ENCODE data around the gene CYYR1.
A peak's percentile ranks its signal among the peaks of the same experiment; 100 is the strongest.

Gene CYYR1

GRCh38 chr21:26572702-26573381, at the start of gene CYYR1:
TSS of gene CYYR1 (minus strand) at chr21:26573286. CDS start at chr21:26572940, 346 bp downstream.
- no peak for DNase-seq (ENCODE audit: low spot score)

- DNase-seq (ENCODE audit: low spot score) = no peak
Measured at GRCh38 chr21:26617176-26617575, 44.1 kb upstream of the CYYR1 start.

GRCh38 chr21:26614251-26614650, 41.2 kb upstream of the CYYR1 start:
- no peak for DNase-seq (ENCODE audit: low spot score)

- no peak for DNase-seq (ENCODE audit: low spot score)
Measured at GRCh38 chr21:26599261-26599660, 26.2 kb upstream of the CYYR1 start.

GRCh38 chr21:26597981-26598380, 24.9 kb upstream of the CYYR1 start:
- no peak for DNase-seq (ENCODE audit: low spot score)

GRCh38 chr21:26597031-26597430, 23.9 kb upstream of the CYYR1 start:
- DNase-seq (ENCODE audit: low spot score) = no peak

- no peak for DNase-seq (ENCODE audit: low spot score)
Measured at GRCh38 chr21:26595971-26596370, 22.9 kb upstream of the CYYR1 start.

- DNase-seq (ENCODE audit: low spot score) = no peak
Measured at GRCh38 chr21:26593800-26594199, 20.7 kb upstream of the CYYR1 start.

GRCh38 chr21:26591543-26591942, 18.5 kb upstream of the CYYR1 start:
- no peak for DNase-seq (ENCODE audit: low spot score)

- no peak for DNase-seq (ENCODE audit: low spot score)
Measured at GRCh38 chr21:26588446-26588845, 15.4 kb upstream of the CYYR1 start.

- DNase-seq (ENCODE audit: low spot score) = no peak
Measured at GRCh38 chr21:26587736-26588201, 14.7 kb upstream of the CYYR1 start.

GRCh38 chr21:26583769-26584168, 10.7 kb upstream of the CYYR1 start:
- DNase-seq (ENCODE audit: low spot score) = no peak

GRCh38 chr21:26581818-26582217, 8.7 kb upstream of the CYYR1 start:
- DNase-seq (ENCODE audit: low spot score) = no peak

- no peak for DNase-seq (ENCODE audit: low spot score)
Measured at GRCh38 chr21:26572076-26572701, 897 bp downstream of the CYYR1 start.

- no peak for DNase-seq (ENCODE audit: low spot score)
Measured at GRCh38 chr21:26570203-26570602, 2.9 kb downstream of the CYYR1 start.

- DNase-seq (ENCODE audit: low spot score) = no peak
Measured at GRCh38 chr21:26565546-26565945, 7.5 kb downstream of the CYYR1 start.

GRCh38 chr21:26565111-26565510, 8.0 kb downstream of the CYYR1 start:
- DNase-seq (ENCODE audit: low spot score) = no peak

- no peak for DNase-seq (ENCODE audit: low spot score)
Measured at GRCh38 chr21:26563856-26564503, 9.1 kb downstream of the CYYR1 start.

GRCh38 chr21:26560612-26561011, 12.5 kb downstream of the CYYR1 start:
- DNase-seq (ENCODE audit: low spot score) = no peak

- DNase-seq (ENCODE audit: low spot score) = no peak
Measured at GRCh38 chr21:26559099-26559498, 14.0 kb downstream of the CYYR1 start.

- DNase-seq (ENCODE audit: low spot score) = no peak
Measured at GRCh38 chr21:26557106-26557505, 16.0 kb downstream of the CYYR1 start.

GRCh38 chr21:26555540-26556146, 17.4 kb downstream of the CYYR1 start:
- DNase-seq (ENCODE audit: low spot score) = no peak

GRCh38 chr21:26554365-26554764, 18.7 kb downstream of the CYYR1 start:
- peak; percentile 17 for DNase-seq (ENCODE audit: low spot score)

All from pons (tissue), 1 donor.